SH-SY5Y (cell line): ENCODE results near the gene ABCA1.

Experiments
- GATA2 ChIP-seq: IDR thresholded peaks from 2 replicates; pipeline ENCODE4 v1.6.1; 2011; ENCODE audit warnings: mild to moderate bottlenecking, low read depth, low read length
- GATA3 ChIP-seq: IDR thresholded peaks from 2 replicates; pipeline ENCODE4 v1.6.1; 2011; ENCODE audit warnings: low read depth, mild to moderate bottlenecking, low read length, moderate library complexity

DNA sequence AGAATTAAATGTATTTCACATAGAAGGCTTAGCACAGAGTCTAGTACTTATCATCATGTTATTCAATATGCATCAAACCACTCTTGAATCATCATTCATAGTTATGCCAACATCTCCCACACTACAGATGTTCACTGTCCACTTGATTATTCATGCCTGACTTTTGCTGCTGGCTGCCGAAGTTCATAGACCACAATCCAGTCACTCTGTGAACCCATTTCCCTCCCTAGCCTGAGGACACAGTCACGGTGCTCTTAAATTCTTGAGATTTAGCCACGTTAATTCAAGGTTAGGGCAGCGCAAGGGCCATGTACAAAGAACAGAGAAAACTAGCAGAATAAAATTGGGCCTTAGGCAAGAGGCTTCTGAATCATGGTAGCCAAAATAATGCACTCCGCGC, 32.4 kb downstream of the ABCA1 start:
- TF ChIP-seq GATA3 (no peak), GATA2 (no peak)
